GM19397 (cell line): Measurements from ENCODE around the gene BMP7.

ENCODE experiments used
- ATAC-seq: cut with Tn5 transposase; IDR thresholded peaks from one replicate; pipeline ENCODE4 v1.9.1; 2021; ENCODE audit warnings: mild to moderate bottlenecking, moderate library complexity; ENCODE audit not compliant: unreplicated experiment

BMP7 gene

GRCh38 chr20:57266291-57267157 lies at the start of gene BMP7:
Gene BMP7 (minus strand): TSS chr20:57266641. CDS start chr20:57266122, 519 bp downstream.
- no peak for ATAC-seq

- ATAC-seq: no peak
These were observed 49.6 kb upstream of the BMP7 start for GRCh38 chr20:57315976-57316480.

- no peak for ATAC-seq
These were observed 48.9 kb upstream of the BMP7 start for GRCh38 chr20:57315083-57315975.

- ATAC-seq: no peak
These were observed 47.5 kb upstream of the BMP7 start for GRCh38 chr20:57313951-57314350.

GRCh38 chr20:57313230-57313629 lies 46.8 kb upstream of the BMP7 start:
- no peak for ATAC-seq

GRCh38 chr20:57312138-57312537 lies 45.7 kb upstream of the BMP7 start:
- ATAC-seq: no peak

- no peak for ATAC-seq
These were observed 44.5 kb upstream of the BMP7 start for GRCh38 chr20:57310821-57311514.

GRCh38 chr20:57309544-57310115 lies 43.2 kb upstream of the BMP7 start:
- no peak for ATAC-seq

GRCh38 chr20:57308451-57309271 lies 42.2 kb upstream of the BMP7 start:
- no peak for ATAC-seq

- ATAC-seq: no peak
These were observed 40.3 kb upstream of the BMP7 start for GRCh38 chr20:57306747-57307146.

GRCh38 chr20:57301026-57301425 lies 34.6 kb upstream of the BMP7 start:
- no peak for ATAC-seq

GRCh38 chr20:57298457-57298856 lies 32.0 kb upstream of the BMP7 start:
- no peak for ATAC-seq

GRCh38 chr20:57294550-57294949 lies 28.1 kb upstream of the BMP7 start:
- no peak for ATAC-seq

- ATAC-seq: no peak
These were observed 27.6 kb upstream of the BMP7 start for GRCh38 chr20:57293995-57294394.

- ATAC-seq: no peak
These were observed 26.2 kb upstream of the BMP7 start for GRCh38 chr20:57292611-57293010.

- no peak for ATAC-seq
These were observed 25.3 kb upstream of the BMP7 start for GRCh38 chr20:57291694-57292093.

GRCh38 chr20:57291003-57291402 lies 24.6 kb upstream of the BMP7 start:
- no peak for ATAC-seq

GRCh38 chr20:57290178-57290484 lies 23.7 kb upstream of the BMP7 start:
- ATAC-seq: no peak

- ATAC-seq: no peak
These were observed 23.1 kb upstream of the BMP7 start for GRCh38 chr20:57289391-57290177.
